HEK293 (cell line): ENCODE data around the gene PXDC1.
A peak's percentile ranks its signal among the peaks of the same experiment; 100 is the strongest.

ENCODE experiments used
- CTCF ChIA-PET: fragments of 350-600 bp; formaldehyde crosslinking; extraction: SDS; loops from one replicate; lab custom pipeline; 2021; ENCODE audit warnings: antibody characterized with exemption; lab: Yijun Ruan, JAX
- POLR2A ChIA-PET: fragments of 300-600 bp; formaldehyde crosslinking; extraction: SDS; loops from one replicate; lab custom pipeline; 2020; ENCODE audit warnings: antibody characterized with exemption, inconsistent platforms; lab: Yijun Ruan, JAX
- H3K27ac ChIP-seq: fragments of 200-500 bp; sonication (Bioruptor generic); 2 replicates; pipeline ENCODE4 v1.5.1; 2014; ENCODE audit warnings: low read depth, low read length, control low read depth, inconsistent platforms; ENCODE audit errors: extremely low read depth
- H3K36me3 ChIP-seq, 2 experiments: fragments of 200-500 bp in 1 of 2; sonication (Bioruptor generic) in 1 of 2; 1 replicate in 1 of 2; 2 replicates in 1 of 2; pipeline ENCODE4 v1.5.1; 2014 to 2017; ENCODE audit warnings: inconsistent platforms in 2 of 2, low read length in 2 of 2; ENCODE audit not compliant: control insufficient read depth in 2 of 2, insufficient read depth in 1 of 2
- H3K4me1 ChIP-seq: fragments of 200-500 bp; sonication (Bioruptor generic); 2 replicates; pipeline ENCODE4 v1.5.1; 2014; ENCODE audit warnings: mild to moderate bottlenecking, low read length, inconsistent platforms; ENCODE audit not compliant: control insufficient read depth, insufficient read depth
- H3K4me3 ChIP-seq: 2 replicates; pipeline ENCODE4 v1.5.1; 2011; ENCODE audit warnings: low read depth, mild to moderate bottlenecking, control low read depth, low read length, moderate library complexity
- H3K9me3 ChIP-seq: fragments of 200-500 bp; sonication (Bioruptor generic); 2 replicates; pipeline ENCODE4 v1.5.1; 2014; ENCODE audit warnings: low read depth, low read length, inconsistent platforms; ENCODE audit not compliant: control insufficient read depth, insufficient read depth
- GLIS1 ChIP-seq: fragments of 450-650 bp; formaldehyde crosslinking; IDR thresholded peaks from 2 replicates; pipeline ENCODE4 v1.5.1; 2016; ENCODE audit warnings: missing biosample characterization, missing genetic modification characterization
- GLIS2 ChIP-seq: fragments of 450-650 bp; formaldehyde crosslinking; IDR thresholded peaks from 2 replicates; pipeline ENCODE4 v1.5.1; 2016; ENCODE audit warnings: missing biosample characterization, missing genetic modification characterization
- HOXD13 ChIP-seq: sonication (generic); formaldehyde crosslinking; IDR thresholded peaks from 2 replicates; pipeline ENCODE4 v1.8.0; 2022; ENCODE audit warnings: missing genetic modification reagents, borderline replicate concordance
- KLF10 ChIP-seq: fragments of 450-650 bp; IDR thresholded peaks from 2 replicates; pipeline ENCODE4 v1.5.1; 2018; ENCODE audit warnings: missing biosample characterization, mild to moderate bottlenecking, missing genetic modification characterization
- MEIS1 ChIP-seq: sonication (generic); formaldehyde crosslinking; IDR thresholded peaks from 2 replicates; pipeline ENCODE4 v1.8.1; 2022; ENCODE audit warnings: missing genetic modification reagents, mild to moderate bottlenecking, borderline replicate concordance
- OSR2 ChIP-seq: fragments of 450-650 bp; formaldehyde crosslinking; IDR thresholded peaks from 2 replicates; pipeline ENCODE4 v1.5.1; 2016; ENCODE audit warnings: missing biosample characterization, missing genetic modification characterization
- SP2 ChIP-seq: fragments of 450-650 bp; formaldehyde crosslinking; IDR thresholded peaks from 2 replicates; pipeline ENCODE4 v1.5.1; 2016; ENCODE audit warnings: missing biosample characterization, missing genetic modification characterization
- SP3 ChIP-seq: fragments of 450-650 bp; formaldehyde crosslinking; IDR thresholded peaks from 2 replicates; pipeline ENCODE4 v1.5.1; 2016; ENCODE audit warnings: missing biosample characterization, missing genetic modification characterization
- ZBTB1 ChIP-seq: fragments of 450-650 bp; formaldehyde crosslinking; IDR thresholded peaks from 2 replicates; pipeline ENCODE4 v1.5.1; 2016; ENCODE audit warnings: missing biosample characterization, missing genetic modification characterization
- ZBTB20 ChIP-seq: fragments of 450-650 bp; formaldehyde crosslinking; IDR thresholded peaks from 2 replicates; pipeline ENCODE4 v1.5.1; 2016; ENCODE audit warnings: missing biosample characterization, missing genetic modification characterization
- ZBTB21 ChIP-seq: fragments of 450-650 bp; formaldehyde crosslinking; IDR thresholded peaks from 2 replicates; pipeline ENCODE4 v1.5.1; 2017; ENCODE audit warnings: missing biosample characterization, missing genetic modification characterization
- ZFP41 ChIP-seq: fragments of 450-650 bp; formaldehyde crosslinking; IDR thresholded peaks from 2 replicates; pipeline ENCODE4 v1.5.1; 2016; ENCODE audit warnings: missing biosample characterization, missing genetic modification characterization, borderline replicate concordance
- ZIC2 ChIP-seq: fragments of 450-650 bp; formaldehyde crosslinking; IDR thresholded peaks from 2 replicates; pipeline ENCODE4 v1.5.1; 2016; ENCODE audit warnings: missing biosample characterization, missing genetic modification characterization
- ZNF10 ChIP-seq: fragments of 450-650 bp; formaldehyde crosslinking; IDR thresholded peaks from 2 replicates; pipeline ENCODE4 v1.5.1; 2017; ENCODE audit warnings: missing biosample characterization, missing genetic modification characterization
- ZNF175 ChIP-seq: fragments of 450-650 bp; formaldehyde crosslinking; IDR thresholded peaks from 2 replicates; pipeline ENCODE4 v1.5.1; 2016; ENCODE audit warnings: missing biosample characterization, missing genetic modification characterization
- ZNF184 ChIP-seq: fragments of 450-650 bp; IDR thresholded peaks from 2 replicates; pipeline ENCODE4 v1.5.1; 2018; ENCODE audit warnings: missing biosample characterization, mild to moderate bottlenecking, missing genetic modification characterization
- ZNF221 ChIP-seq: fragments of 450-650 bp; formaldehyde crosslinking; IDR thresholded peaks from 2 replicates; pipeline ENCODE4 v1.5.1; 2017; ENCODE audit warnings: missing biosample characterization, missing genetic modification characterization, borderline replicate concordance
- ZNF24 ChIP-seq: fragments of 450-650 bp; formaldehyde crosslinking; IDR thresholded peaks from 2 replicates; pipeline ENCODE4 v1.5.1; 2016; ENCODE audit warnings: missing biosample characterization, missing genetic modification characterization
- ZNF335 ChIP-seq: fragments of 450-650 bp; formaldehyde crosslinking; conservative IDR thresholded peaks from 2 replicates; pipeline ENCODE4 v1.5.1; 2016; ENCODE audit warnings: missing biosample characterization, missing genetic modification characterization
- ZNF518A ChIP-seq: fragments of 450-650 bp; formaldehyde crosslinking; conservative IDR thresholded peaks from 2 replicates; pipeline ENCODE4 v1.5.1; 2016; ENCODE audit warnings: low read depth, missing biosample characterization, missing genetic modification characterization
- ZNF549 ChIP-seq: fragments of 450-650 bp; IDR thresholded peaks from 2 replicates; pipeline ENCODE4 v1.5.1; 2018; ENCODE audit warnings: missing biosample characterization, missing genetic modification characterization, mild to moderate bottlenecking, inconsistent platforms, moderate library complexity
- ZNF610 ChIP-seq: fragments of 450-650 bp; formaldehyde crosslinking; IDR thresholded peaks from 2 replicates; pipeline ENCODE4 v1.5.1; 2016; ENCODE audit warnings: missing biosample characterization, missing genetic modification characterization, borderline replicate concordance
- ZNF837 ChIP-seq: fragments of 450-650 bp; formaldehyde crosslinking; IDR thresholded peaks from 2 replicates; pipeline ENCODE4 v1.5.1; 2016; ENCODE audit warnings: missing biosample characterization, missing genetic modification characterization
- ZNF843 ChIP-seq: fragments of 450-650 bp; formaldehyde crosslinking; IDR thresholded peaks from 2 replicates; pipeline ENCODE4 v1.5.1; 2016; ENCODE audit warnings: missing biosample characterization, missing genetic modification characterization
- ZSCAN16 ChIP-seq: fragments of 450-650 bp; formaldehyde crosslinking; IDR thresholded peaks from 2 replicates; pipeline ENCODE4 v1.5.1; 2016; ENCODE audit warnings: missing biosample characterization, missing genetic modification characterization
- TF ChIP-seq, protein P1 (sequence below): fragments of 450-650 bp; IDR thresholded peaks from 2 replicates; pipeline ENCODE4 v1.5.1; 2018; ENCODE audit warnings: missing biosample characterization, mild to moderate bottlenecking, missing genetic modification characterization
- TF ChIP-seq, protein P2 (sequence below): sonication (generic); formaldehyde crosslinking; IDR thresholded peaks from 2 replicates; pipeline ENCODE4 v1.8.1; 2022; ENCODE audit warnings: mild to moderate bottlenecking, moderate library complexity, missing genetic modification reagents

Gene PXDC1

GRCh38 chr6:3751730-3752530, 417 bp upstream of the PXDC1 start:
- TF ChIP-seq ZFP41 (tag by site-specific recombination): no peak
- TF ChIP-seq SP3 (tag by site-specific recombination): peak; percentile 31; the same call in 1 of the 2 replicates
- 0 out of 2 replicates have a peak, but pooled peaks have one; percentile 20 for TF ChIP-seq ZNF184 (tag by site-specific recombination)
- peak; percentile 63 for TF ChIP-seq ZNF335 (tag by site-specific recombination)
- peak; percentile 59 for TF ChIP-seq ZBTB20
- no peak for TF ChIP-seq ZBTB21 (tag by site-specific recombination)
- no peak for TF ChIP-seq ZNF837
- TF ChIP-seq KLF10 (tag by site-specific recombination): peak; percentile 52; the same call in 1 of the 2 replicates
- peak; percentile 82 for TF ChIP-seq GLIS1 (tag by site-specific recombination)
- TF ChIP-seq ZNF175 (tag by site-specific recombination): no peak
- TF ChIP-seq ZNF610: no peak
- TF ChIP-seq SP2: peak; percentile 55
- TF ChIP-seq, protein P1, sequence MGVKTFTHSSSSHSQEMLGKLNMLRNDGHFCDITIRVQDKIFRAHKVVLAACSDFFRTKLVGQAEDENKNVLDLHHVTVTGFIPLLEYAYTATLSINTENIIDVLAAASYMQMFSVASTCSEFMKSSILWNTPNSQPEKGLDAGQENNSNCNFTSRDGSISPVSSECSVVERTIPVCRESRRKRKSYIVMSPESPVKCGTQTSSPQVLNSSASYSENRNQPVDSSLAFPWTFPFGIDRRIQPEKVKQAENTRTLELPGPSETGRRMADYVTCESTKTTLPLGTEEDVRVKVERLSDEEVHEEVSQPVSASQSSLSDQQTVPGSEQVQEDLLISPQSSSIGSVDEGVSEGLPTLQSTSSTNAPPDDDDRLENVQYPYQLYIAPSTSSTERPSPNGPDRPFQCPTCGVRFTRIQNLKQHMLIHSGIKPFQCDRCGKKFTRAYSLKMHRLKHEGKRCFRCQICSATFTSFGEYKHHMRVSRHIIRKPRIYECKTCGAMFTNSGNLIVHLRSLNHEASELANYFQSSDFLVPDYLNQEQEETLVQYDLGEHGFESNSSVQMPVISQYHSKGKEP: no peak
- 0 out of 2 replicates have a peak, but pooled peaks have one; percentile 8 for TF ChIP-seq MEIS1
- 0 out of 2 replicates have a peak, but pooled peaks have one; percentile 10 for TF ChIP-seq HOXD13
- TF ChIP-seq ZNF24 (tag by site-specific recombination): no peak
- TF ChIP-seq ZNF843 (tag by site-specific recombination): no peak
- peak; percentile 29; the same call in 1 of the 2 replicates for TF ChIP-seq ZIC2 (tag by site-specific recombination)
- TF ChIP-seq, protein P2, sequence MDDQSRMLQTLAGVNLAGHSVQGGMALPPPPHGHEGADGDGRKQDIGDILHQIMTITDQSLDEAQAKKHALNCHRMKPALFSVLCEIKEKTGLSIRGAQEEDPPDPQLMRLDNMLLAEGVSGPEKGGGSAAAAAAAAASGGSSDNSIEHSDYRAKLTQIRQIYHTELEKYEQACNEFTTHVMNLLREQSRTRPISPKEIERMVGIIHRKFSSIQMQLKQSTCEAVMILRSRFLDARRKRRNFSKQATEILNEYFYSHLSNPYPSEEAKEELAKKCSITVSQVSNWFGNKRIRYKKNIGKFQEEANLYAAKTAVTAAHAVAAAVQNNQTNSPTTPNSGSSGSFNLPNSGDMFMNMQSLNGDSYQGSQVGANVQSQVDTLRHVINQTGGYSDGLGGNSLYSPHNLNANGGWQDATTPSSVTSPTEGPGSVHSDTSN (CRISPR knock-in tag): peak; percentile 49; the same call in 1 of the 2 replicates
- no peak for TF ChIP-seq OSR2 (tag by site-specific recombination)
- TF ChIP-seq ZSCAN16 (tag by site-specific recombination): peak; percentile 82
- peak; percentile 59; the same call in 1 of the 2 replicates for TF ChIP-seq GLIS2 (tag by site-specific recombination)
- no peak for TF ChIP-seq ZNF221
- TF ChIP-seq ZBTB1 (tag by site-specific recombination): no peak
- no peak for TF ChIP-seq ZNF10 (tag by site-specific recombination)
- TF ChIP-seq ZNF518A (tag by site-specific recombination): no peak
- TF ChIP-seq ZNF549 (tag by site-specific recombination): 0 out of 2 replicates have a peak, but pooled peaks have one; percentile 11
- ChIA-PET POLR2A (interaction anchor here (1.0 to 1.3 kb wide), 2 partner anchors 57 to 269 kb away, joined by 4 to 5 read pairs; a partner anchor contains a TSS), CTCF (interaction anchor here (0.5 to 1.3 kb wide), 7 partner anchors 17 to 217 kb away, joined by 3 to 5 read pairs (median 3); no protein-coding TSS in a partner anchor)
- Histone ChIP-seq H3K4me3 (peak overlapping the region; percentile 66), H3K9me3 (no peaks in the 10 kb centered on the region), H3K36me3 (no peaks in the 10 kb centered on the region), H3K27ac (peak overlapping the region; percentile 83; the same call in 1 of the 2 replicates), H3K4me1 (peaks cover 3% of the 10 kb centered on the region; the same call in 1 of the 2 replicates)
